ENCODE data around the gene FRMD3. TPM values are rescaled to one million over a fixed set of nuclear protein-coding genes. Genes with fewer than 3 reads are reported as not detected.

The FRMD3 gene
- polyA plus RNA-seq, 1 donor from 2014 or later: 13.0 TPM

GRCh38 chr9:83291196-83291595, 247.0 kb downstream of the FRMD3 start:
- Histone ChIP-seq H4K20me1 (ENCODE audit: insufficient read depth) (no peaks in the 10 kb centered on the region), H3K4me2 (ENCODE audit: low read length) (no peak overlapping the region), H3K36me3 (ENCODE audit: insufficient read depth, low read length) (no peaks in the 10 kb centered on the region), H3K9ac (ENCODE audit: low read length) (no peak overlapping the region), H3K9me3 (ENCODE audit: low read length) (no peaks in the 10 kb centered on the region), H3K9me2 (ENCODE audit: insufficient read depth, low read length) (no peaks in the 10 kb centered on the region), H3K79me2 (replicated peaks; ENCODE audit: insufficient read depth, low read length) (no peaks in the 10 kb centered on the region), H2AFZ (ENCODE audit: low read depth, low read length) (no peak overlapping the region), H3F3A (ENCODE audit: insufficient read depth, low read length, poor library complexity, severe bottlenecking) (no peaks in the 10 kb centered on the region), H3K27me3 (ENCODE audit: insufficient read depth, low read depth, low read length) (no peaks in the 10 kb centered on the region), H3K27ac (ENCODE audit: low read length) (no peak overlapping the region), H3K4me3 (ENCODE audit: low read length) (no peak overlapping the region)
- TF ChIP-seq, protein P1, sequence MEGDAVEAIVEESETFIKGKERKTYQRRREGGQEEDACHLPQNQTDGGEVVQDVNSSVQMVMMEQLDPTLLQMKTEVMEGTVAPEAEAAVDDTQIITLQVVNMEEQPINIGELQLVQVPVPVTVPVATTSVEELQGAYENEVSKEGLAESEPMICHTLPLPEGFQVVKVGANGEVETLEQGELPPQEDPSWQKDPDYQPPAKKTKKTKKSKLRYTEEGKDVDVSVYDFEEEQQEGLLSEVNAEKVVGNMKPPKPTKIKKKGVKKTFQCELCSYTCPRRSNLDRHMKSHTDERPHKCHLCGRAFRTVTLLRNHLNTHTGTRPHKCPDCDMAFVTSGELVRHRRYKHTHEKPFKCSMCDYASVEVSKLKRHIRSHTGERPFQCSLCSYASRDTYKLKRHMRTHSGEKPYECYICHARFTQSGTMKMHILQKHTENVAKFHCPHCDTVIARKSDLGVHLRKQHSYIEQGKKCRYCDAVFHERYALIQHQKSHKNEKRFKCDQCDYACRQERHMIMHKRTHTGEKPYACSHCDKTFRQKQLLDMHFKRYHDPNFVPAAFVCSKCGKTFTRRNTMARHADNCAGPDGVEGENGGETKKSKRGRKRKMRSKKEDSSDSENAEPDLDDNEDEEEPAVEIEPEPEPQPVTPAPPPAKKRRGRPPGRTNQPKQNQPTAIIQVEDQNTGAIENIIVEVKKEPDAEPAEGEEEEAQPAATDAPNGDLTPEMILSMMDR (IDR thresholded peaks at IDR 0.05; ENCODE audit: poor library complexity, severe bottlenecking): no peak
- TF ChIP-seq RAD21 (conservative IDR thresholded peaks at IDR 0.05): no peak
- no peak for TF ChIP-seq SMC3 (conservative IDR thresholded peaks at IDR 0.05; ENCODE audit: poor library complexity)
- no peak for TF ChIP-seq MXI1 (conservative IDR thresholded peaks at IDR 0.05; ENCODE audit: poor library complexity, severe bottlenecking)
- TF ChIP-seq EP300 (conservative IDR thresholded peaks at IDR 0.05; ENCODE audit: poor library complexity, severe bottlenecking): no peak
- no peak for TF ChIP-seq EZH2 (IDR thresholded peaks at IDR 0.05; ENCODE audit: borderline replicate concordance, insufficient read depth, low read length, poor library complexity, severe bottlenecking)
- no peak for TF ChIP-seq TAF1 (IDR thresholded peaks at IDR 0.05; ENCODE audit: low read depth)
- TF ChIP-seq POLR2AphosphoS5 (IDR thresholded peaks at IDR 0.05): no peak
- no peak for TF ChIP-seq REST (IDR thresholded peaks at IDR 0.05; ENCODE audit: borderline replicate concordance)

DNA sequence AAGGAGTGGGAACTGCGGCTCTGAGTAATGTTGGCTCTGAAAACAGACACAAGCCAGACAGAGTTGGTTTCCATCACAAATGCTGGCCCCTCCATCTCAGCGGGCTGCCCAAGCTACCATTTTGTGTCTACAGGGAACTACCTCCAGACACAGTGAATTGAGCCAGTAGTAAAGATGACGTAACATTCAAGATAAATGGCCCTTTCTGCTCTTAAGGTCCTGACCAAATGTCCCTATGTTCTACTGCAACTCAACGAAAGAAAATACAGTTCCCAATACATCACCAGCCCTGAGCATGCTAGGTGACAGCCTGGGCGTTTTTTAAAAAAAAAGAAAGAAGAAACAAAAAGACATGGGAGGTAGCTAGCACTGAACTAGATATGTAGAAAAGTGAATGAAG, 247.5 kb downstream of the FRMD3 start:
- Histone ChIP-seq H3K4me2 (ENCODE audit: low read length) (no peak overlapping the region), H3K9ac (ENCODE audit: low read length) (no peak overlapping the region), H3K4me3 (ENCODE audit: low read length) (no peak overlapping the region), H3F3A (ENCODE audit: insufficient read depth, low read length, poor library complexity, severe bottlenecking) (no peaks in the 10 kb centered on the region), H4K20me1 (ENCODE audit: insufficient read depth) (no peaks in the 10 kb centered on the region), H3K9me2 (ENCODE audit: insufficient read depth, low read length) (no peaks in the 10 kb centered on the region), H3K9me3 (ENCODE audit: low read length) (no peaks in the 10 kb centered on the region), H3K27me3 (ENCODE audit: insufficient read depth, low read depth, low read length) (no peaks in the 10 kb centered on the region), H3K79me2 (replicated peaks; ENCODE audit: insufficient read depth, low read length) (no peaks in the 10 kb centered on the region), H3K36me3 (ENCODE audit: insufficient read depth, low read length) (no peaks in the 10 kb centered on the region), H2AFZ (ENCODE audit: low read depth, low read length) (no peak overlapping the region), H3K27ac (ENCODE audit: low read length) (no peak overlapping the region)
- TF ChIP-seq REST (IDR thresholded peaks at IDR 0.05; ENCODE audit: borderline replicate concordance) (no peak), EZH2 (IDR thresholded peaks at IDR 0.05; ENCODE audit: borderline replicate concordance, insufficient read depth, low read length, poor library complexity, severe bottlenecking) (no peak), EP300 (conservative IDR thresholded peaks at IDR 0.05; ENCODE audit: poor library complexity, severe bottlenecking) (no peak), POLR2AphosphoS5 (IDR thresholded peaks at IDR 0.05) (no peak)
- TF ChIP-seq, protein P1 (IDR thresholded peaks at IDR 0.05; ENCODE audit: poor library complexity, severe bottlenecking): no peak

All from neural cell (in vitro differentiated cells).